HEK293 (cell line): ENCODE results near the gene TGM5.

Experiments
- CTCF ChIA-PET: fragments of 350-600 bp; formaldehyde crosslinking; extraction: SDS; loops from one replicate; lab custom pipeline; 2021; ENCODE audit warnings: antibody characterized with exemption; lab: Yijun Ruan, JAX
- POLR2A ChIA-PET: fragments of 300-600 bp; formaldehyde crosslinking; extraction: SDS; loops from one replicate; lab custom pipeline; 2020; ENCODE audit warnings: antibody characterized with exemption, inconsistent platforms; lab: Yijun Ruan, JAX
- H3K27ac ChIP-seq: fragments of 200-500 bp; sonication (Bioruptor generic); 2 replicates; pipeline ENCODE4 v1.5.1; 2014; ENCODE audit warnings: low read depth, low read length, control low read depth, inconsistent platforms; ENCODE audit errors: extremely low read depth
- H3K36me3 ChIP-seq, 2 experiments: fragments of 200-500 bp in 1 of 2; sonication (Bioruptor generic) in 1 of 2; 1 replicate in 1 of 2; 2 replicates in 1 of 2; pipeline ENCODE4 v1.5.1; 2014 to 2017; ENCODE audit warnings: inconsistent platforms in 2 of 2, low read length in 2 of 2; ENCODE audit not compliant: control insufficient read depth in 2 of 2, insufficient read depth in 1 of 2
- H3K4me1 ChIP-seq: fragments of 200-500 bp; sonication (Bioruptor generic); 2 replicates; pipeline ENCODE4 v1.5.1; 2014; ENCODE audit warnings: mild to moderate bottlenecking, low read length, inconsistent platforms; ENCODE audit not compliant: control insufficient read depth, insufficient read depth
- H3K4me3 ChIP-seq: 2 replicates; pipeline ENCODE4 v1.5.1; 2011; ENCODE audit warnings: low read depth, mild to moderate bottlenecking, control low read depth, low read length, moderate library complexity
- H3K9me3 ChIP-seq: fragments of 200-500 bp; sonication (Bioruptor generic); 2 replicates; pipeline ENCODE4 v1.5.1; 2014; ENCODE audit warnings: low read depth, low read length, inconsistent platforms; ENCODE audit not compliant: control insufficient read depth, insufficient read depth
- KLF1 ChIP-seq: fragments of 450-650 bp; formaldehyde crosslinking; IDR thresholded peaks from 2 replicates; pipeline ENCODE4 v1.5.1; 2016; ENCODE audit warnings: missing biosample characterization, missing genetic modification characterization
- KLF7 ChIP-seq: fragments of 450-650 bp; formaldehyde crosslinking; IDR thresholded peaks from 2 replicates; pipeline ENCODE4 v1.5.1; 2016; ENCODE audit warnings: missing biosample characterization, missing genetic modification characterization, borderline replicate concordance
- KLF9 ChIP-seq: fragments of 450-650 bp; formaldehyde crosslinking; IDR thresholded peaks from 2 replicates; pipeline ENCODE4 v1.5.1; 2016; ENCODE audit warnings: missing biosample characterization, missing genetic modification characterization, low read depth
- MEIS1 ChIP-seq: sonication (generic); formaldehyde crosslinking; IDR thresholded peaks from 2 replicates; pipeline ENCODE4 v1.8.1; 2022; ENCODE audit warnings: missing genetic modification reagents, mild to moderate bottlenecking, borderline replicate concordance
- PRDM6 ChIP-seq: fragments of 450-650 bp; formaldehyde crosslinking; IDR thresholded peaks from 2 replicates; pipeline ENCODE4 v1.5.1; 2017; ENCODE audit warnings: missing biosample characterization, missing genetic modification characterization
- SP3 ChIP-seq: fragments of 450-650 bp; formaldehyde crosslinking; IDR thresholded peaks from 2 replicates; pipeline ENCODE4 v1.5.1; 2016; ENCODE audit warnings: missing biosample characterization, missing genetic modification characterization
- ZNF146 ChIP-seq: fragments of 450-650 bp; formaldehyde crosslinking; IDR thresholded peaks from 2 replicates; pipeline ENCODE4 v1.5.1; 2016; ENCODE audit warnings: missing biosample characterization, missing genetic modification characterization
- ZNF169 ChIP-seq: fragments of 450-650 bp; formaldehyde crosslinking; IDR thresholded peaks from 2 replicates; pipeline ENCODE4 v1.5.1; 2016; ENCODE audit warnings: missing biosample characterization, missing genetic modification characterization
- ZNF302 ChIP-seq: fragments of 450-650 bp; formaldehyde crosslinking; IDR thresholded peaks from 2 replicates; pipeline ENCODE4 v1.5.1; 2016; ENCODE audit warnings: missing biosample characterization, missing genetic modification characterization, low read depth
- ZNF335 ChIP-seq: fragments of 450-650 bp; formaldehyde crosslinking; conservative IDR thresholded peaks from 2 replicates; pipeline ENCODE4 v1.5.1; 2016; ENCODE audit warnings: missing biosample characterization, missing genetic modification characterization
- ZNF660 ChIP-seq: fragments of 450-650 bp; IDR thresholded peaks from 2 replicates; pipeline ENCODE4 v1.5.1; 2018; ENCODE audit warnings: missing biosample characterization, mild to moderate bottlenecking, missing genetic modification characterization
- ZNF76 ChIP-seq: fragments of 450-650 bp; formaldehyde crosslinking; IDR thresholded peaks from 2 replicates; pipeline ENCODE4; 2016; ENCODE audit warnings: low read depth, missing biosample characterization, missing genetic modification characterization, borderline replicate concordance
- ZNF792 ChIP-seq: fragments of 450-650 bp; formaldehyde crosslinking; IDR thresholded peaks from 2 replicates; pipeline ENCODE4 v1.5.1; 2016; ENCODE audit warnings: missing biosample characterization, missing genetic modification characterization
- ZNF830 ChIP-seq: fragments of 450-650 bp; IDR thresholded peaks from 2 replicates; pipeline ENCODE4 v1.5.0; 2018; ENCODE audit warnings: missing biosample characterization, missing genetic modification characterization, low read depth, mild to moderate bottlenecking, moderate library complexity
- ZXDB ChIP-seq: fragments of 450-650 bp; formaldehyde crosslinking; IDR thresholded peaks from 2 replicates; pipeline ENCODE4 v1.5.1; 2016; ENCODE audit warnings: missing biosample characterization, missing genetic modification characterization
- TF ChIP-seq, protein P1 (sequence below): fragments of 450-650 bp; formaldehyde crosslinking; IDR thresholded peaks from 2 replicates; pipeline ENCODE4 v1.5.1; 2016; ENCODE audit warnings: missing biosample characterization, missing genetic modification characterization, borderline replicate concordance
- TF ChIP-seq, protein P2 (sequence below): fragments of 450-650 bp; formaldehyde crosslinking; conservative IDR thresholded peaks from 2 replicates; pipeline ENCODE4 v1.5.1; 2016; ENCODE audit warnings: low read depth, missing biosample characterization, missing genetic modification characterization
- TF ChIP-seq, protein P3 (sequence below): fragments of 450-650 bp; formaldehyde crosslinking; IDR thresholded peaks from 2 replicates; pipeline ENCODE4 v1.5.1; 2016; ENCODE audit warnings: missing biosample characterization, missing genetic modification characterization

Gene TGM5

DNA sequence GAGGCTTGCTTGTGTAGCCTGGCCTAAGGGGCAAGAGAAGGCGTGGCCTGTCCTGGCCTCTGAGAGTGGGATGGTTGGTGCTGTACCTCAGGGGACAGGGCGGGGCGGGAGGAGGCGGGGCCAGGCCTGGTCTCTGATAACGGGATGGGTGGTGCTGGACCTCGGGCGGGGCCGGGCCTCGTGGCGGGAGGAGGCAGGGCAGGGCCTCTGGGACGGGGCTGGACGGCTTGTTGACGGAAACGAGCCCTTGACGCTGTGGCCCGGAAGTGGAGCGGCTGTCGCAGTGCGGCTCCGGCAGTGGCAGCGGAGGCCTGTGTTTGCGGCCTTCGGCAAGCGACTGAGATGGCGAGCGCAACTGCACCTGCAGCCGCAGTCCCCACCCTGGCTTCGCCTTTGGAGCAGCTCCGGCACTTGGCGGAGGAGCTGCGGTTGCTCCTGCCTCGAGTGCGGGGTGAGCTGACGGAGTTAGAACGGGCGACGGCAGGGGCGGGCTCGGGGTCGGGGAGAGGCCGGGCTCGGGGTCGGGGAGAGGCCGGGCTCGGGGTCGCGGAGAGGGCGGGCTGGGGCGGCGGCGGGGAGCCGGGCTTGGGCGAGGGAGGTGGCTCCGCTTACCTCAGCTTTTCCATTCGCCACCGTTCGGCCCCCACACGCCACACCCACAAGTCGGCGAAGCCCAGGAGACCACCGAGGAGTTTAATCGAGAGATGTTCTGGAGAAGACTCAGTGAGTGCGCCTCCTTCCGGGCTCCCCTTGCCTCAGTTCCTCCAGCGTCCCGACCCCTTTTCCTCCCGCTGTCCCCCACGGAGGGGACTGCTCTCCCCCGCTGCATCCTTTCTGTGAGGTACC lies 81.3 kb downstream of the TGM5 start, which contains the start of gene CCNDBP1:
CCNDBP1 (plus strand) TSS at position 247 of the 846 bp plus-strand sequence; CDS start at position 343, 96 bp downstream.
- Histone ChIP-seq H3K4me3 (peak within 1 kb of the TSS; percentile 91), H3K27ac (peak within 1 kb of the TSS; percentile 59; the same call in 1 of the 2 replicates), H3K9me3 (no peaks in the 10 kb centered on the region), H3K4me1 (peaks cover 3% of the 10 kb centered on the region; the same call in 1 of the 2 replicates), H3K36me3 (peaks cover 7 to 40% of the 10 kb centered on the region in 2 experiments; a peak in 2 of 3 replicates)
- ChIA-PET POLR2A (interaction anchor here (0.6 kb wide), 1 partner anchor 86 kb away, joined by 3 read pairs; no protein-coding TSS in a partner anchor), CTCF (interaction anchor here (0.6 to 1.9 kb wide), 8 partner anchors 10 to 167 kb away, joined by 3 to 13 read pairs (median 4); no protein-coding TSS in a partner anchor)
- TF ChIP-seq MEIS1 (CRISPR knock-in tag) (no peak), PRDM6 (tag by site-specific recombination) (no peak), ZNF792 (tag by site-specific recombination) (no peak), ZNF335 (peak; percentile 73), KLF9 (tag by site-specific recombination) (peak; percentile 89), KLF1 (peak; percentile 97), ZNF169 (tag by site-specific recombination) (no peak), KLF7 (tag by site-specific recombination) (peak; percentile 93), ZNF76 (tag by site-specific recombination) (peak; percentile 69; the same call in 1 of the 2 replicates), ZNF146 (tag by site-specific recombination) (no peak; the same call in 1 of the 2 replicates), ZNF830 (no peak), ZNF660 (tag by site-specific recombination) (peak; percentile 31; the same call in 1 of the 2 replicates), SP3 (tag by site-specific recombination) (peak; percentile 91), ZXDB (tag by site-specific recombination) (peak; percentile 87), ZNF302 (tag by site-specific recombination) (no peak)
- TF ChIP-seq, protein P1, sequence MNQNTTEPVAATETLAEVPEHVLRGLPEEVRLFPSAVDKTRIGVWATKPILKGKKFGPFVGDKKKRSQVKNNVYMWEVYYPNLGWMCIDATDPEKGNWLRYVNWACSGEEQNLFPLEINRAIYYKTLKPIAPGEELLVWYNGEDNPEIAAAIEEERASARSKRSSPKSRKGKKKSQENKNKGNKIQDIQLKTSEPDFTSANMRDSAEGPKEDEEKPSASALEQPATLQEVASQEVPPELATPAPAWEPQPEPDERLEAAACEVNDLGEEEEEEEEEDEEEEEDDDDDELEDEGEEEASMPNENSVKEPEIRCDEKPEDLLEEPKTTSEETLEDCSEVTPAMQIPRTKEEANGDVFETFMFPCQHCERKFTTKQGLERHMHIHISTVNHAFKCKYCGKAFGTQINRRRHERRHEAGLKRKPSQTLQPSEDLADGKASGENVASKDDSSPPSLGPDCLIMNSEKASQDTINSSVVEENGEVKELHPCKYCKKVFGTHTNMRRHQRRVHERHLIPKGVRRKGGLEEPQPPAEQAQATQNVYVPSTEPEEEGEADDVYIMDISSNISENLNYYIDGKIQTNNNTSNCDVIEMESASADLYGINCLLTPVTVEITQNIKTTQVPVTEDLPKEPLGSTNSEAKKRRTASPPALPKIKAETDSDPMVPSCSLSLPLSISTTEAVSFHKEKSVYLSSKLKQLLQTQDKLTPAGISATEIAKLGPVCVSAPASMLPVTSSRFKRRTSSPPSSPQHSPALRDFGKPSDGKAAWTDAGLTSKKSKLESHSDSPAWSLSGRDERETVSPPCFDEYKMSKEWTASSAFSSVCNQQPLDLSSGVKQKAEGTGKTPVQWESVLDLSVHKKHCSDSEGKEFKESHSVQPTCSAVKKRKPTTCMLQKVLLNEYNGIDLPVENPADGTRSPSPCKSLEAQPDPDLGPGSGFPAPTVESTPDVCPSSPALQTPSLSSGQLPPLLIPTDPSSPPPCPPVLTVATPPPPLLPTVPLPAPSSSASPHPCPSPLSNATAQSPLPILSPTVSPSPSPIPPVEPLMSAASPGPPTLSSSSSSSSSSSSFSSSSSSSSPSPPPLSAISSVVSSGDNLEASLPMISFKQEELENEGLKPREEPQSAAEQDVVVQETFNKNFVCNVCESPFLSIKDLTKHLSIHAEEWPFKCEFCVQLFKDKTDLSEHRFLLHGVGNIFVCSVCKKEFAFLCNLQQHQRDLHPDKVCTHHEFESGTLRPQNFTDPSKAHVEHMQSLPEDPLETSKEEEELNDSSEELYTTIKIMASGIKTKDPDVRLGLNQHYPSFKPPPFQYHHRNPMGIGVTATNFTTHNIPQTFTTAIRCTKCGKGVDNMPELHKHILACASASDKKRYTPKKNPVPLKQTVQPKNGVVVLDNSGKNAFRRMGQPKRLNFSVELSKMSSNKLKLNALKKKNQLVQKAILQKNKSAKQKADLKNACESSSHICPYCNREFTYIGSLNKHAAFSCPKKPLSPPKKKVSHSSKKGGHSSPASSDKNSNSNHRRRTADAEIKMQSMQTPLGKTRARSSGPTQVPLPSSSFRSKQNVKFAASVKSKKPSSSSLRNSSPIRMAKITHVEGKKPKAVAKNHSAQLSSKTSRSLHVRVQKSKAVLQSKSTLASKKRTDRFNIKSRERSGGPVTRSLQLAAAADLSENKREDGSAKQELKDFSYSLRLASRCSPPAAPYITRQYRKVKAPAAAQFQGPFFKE: no peak
- TF ChIP-seq, protein P2, sequence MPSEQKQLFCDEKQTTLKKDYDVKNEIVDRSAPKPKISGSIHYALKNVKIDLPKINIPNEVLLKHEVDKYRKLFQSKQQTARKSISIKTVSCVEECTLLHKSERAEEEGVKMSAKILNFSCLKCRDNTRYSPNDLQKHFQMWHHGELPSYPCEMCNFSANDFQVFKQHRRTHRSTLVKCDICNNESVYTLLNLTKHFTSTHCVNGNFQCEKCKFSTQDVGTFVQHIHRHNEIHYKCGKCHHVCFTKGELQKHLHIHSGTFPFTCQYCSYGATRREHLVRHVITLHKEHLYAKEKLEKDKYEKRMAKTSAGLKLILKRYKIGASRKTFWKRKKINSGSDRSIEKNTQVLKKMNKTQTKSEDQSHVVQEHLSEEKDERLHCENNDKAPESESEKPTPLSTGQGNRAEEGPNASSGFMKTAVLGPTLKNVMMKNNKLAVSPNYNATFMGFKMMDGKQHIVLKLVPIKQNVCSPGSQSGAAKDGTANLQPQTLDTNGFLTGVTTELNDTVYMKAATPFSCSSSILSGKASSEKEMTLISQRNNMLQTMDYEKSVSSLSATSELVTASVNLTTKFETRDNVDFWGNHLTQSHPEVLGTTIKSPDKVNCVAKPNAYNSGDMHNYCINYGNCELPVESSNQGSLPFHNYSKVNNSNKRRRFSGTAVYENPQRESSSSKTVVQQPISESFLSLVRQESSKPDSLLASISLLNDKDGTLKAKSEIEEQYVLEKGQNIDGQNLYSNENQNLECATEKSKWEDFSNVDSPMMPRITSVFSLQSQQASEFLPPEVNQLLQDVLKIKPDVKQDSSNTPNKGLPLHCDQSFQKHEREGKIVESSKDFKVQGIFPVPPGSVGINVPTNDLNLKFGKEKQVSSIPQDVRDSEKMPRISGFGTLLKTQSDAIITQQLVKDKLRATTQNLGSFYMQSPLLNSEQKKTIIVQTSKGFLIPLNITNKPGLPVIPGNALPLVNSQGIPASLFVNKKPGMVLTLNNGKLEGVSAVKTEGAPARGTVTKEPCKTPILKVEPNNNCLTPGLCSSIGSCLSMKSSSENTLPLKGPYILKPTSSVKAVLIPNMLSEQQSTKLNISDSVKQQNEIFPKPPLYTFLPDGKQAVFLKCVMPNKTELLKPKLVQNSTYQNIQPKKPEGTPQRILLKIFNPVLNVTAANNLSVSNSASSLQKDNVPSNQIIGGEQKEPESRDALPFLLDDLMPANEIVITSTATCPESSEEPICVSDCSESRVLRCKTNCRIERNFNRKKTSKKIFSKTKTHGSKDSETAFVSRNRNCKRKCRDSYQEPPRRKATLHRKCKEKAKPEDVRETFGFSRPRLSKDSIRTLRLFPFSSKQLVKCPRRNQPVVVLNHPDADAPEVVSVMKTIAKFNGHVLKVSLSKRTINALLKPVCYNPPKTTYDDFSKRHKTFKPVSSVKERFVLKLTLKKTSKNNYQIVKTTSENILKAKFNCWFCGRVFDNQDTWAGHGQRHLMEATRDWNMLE (tag by site-specific recombination): no peak
- TF ChIP-seq, protein P3, sequence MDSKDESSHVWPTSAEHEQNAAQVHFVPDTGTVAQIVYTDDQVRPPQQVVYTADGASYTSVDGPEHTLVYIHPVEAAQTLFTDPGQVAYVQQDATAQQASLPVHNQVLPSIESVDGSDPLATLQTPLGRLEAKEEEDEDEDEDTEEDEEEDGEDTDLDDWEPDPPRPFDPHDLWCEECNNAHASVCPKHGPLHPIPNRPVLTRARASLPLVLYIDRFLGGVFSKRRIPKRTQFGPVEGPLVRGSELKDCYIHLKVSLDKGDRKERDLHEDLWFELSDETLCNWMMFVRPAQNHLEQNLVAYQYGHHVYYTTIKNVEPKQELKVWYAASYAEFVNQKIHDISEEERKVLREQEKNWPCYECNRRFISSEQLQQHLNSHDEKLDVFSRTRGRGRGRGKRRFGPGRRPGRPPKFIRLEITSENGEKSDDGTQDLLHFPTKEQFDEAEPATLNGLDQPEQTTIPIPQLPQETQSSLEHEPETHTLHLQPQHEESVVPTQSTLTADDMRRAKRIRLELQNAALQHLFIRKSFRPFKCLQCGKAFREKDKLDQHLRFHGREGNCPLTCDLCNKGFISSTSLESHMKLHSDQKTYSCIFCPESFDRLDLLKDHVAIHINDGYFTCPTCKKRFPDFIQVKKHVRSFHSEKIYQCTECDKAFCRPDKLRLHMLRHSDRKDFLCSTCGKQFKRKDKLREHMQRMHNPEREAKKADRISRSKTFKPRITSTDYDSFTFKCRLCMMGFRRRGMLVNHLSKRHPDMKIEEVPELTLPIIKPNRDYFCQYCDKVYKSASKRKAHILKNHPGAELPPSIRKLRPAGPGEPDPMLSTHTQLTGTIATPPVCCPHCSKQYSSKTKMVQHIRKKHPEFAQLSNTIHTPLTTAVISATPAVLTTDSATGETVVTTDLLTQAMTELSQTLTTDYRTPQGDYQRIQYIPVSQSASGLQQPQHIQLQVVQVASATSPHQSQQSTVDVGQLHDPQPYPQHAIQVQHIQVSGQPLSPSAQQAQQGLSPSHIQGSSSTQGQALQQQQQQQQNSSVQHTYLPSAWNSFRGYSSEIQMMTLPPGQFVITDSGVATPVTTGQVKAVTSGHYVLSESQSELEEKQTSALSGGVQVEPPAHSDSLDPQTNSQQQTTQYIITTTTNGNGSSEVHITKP: peak; percentile 31; the same call in 1 of the 2 replicates
